HG03520 (cell line): Measurements from ENCODE around the gene NR2F1-AS1.

Experiments
- ATAC-seq: cut with Tn5 transposase; IDR thresholded peaks from one replicate; pipeline ENCODE4 v1.9.1; 2021; ENCODE audit warnings: mild to moderate bottlenecking, moderate library complexity; ENCODE audit not compliant: unreplicated experiment

The NR2F1-AS1 gene

DNA sequence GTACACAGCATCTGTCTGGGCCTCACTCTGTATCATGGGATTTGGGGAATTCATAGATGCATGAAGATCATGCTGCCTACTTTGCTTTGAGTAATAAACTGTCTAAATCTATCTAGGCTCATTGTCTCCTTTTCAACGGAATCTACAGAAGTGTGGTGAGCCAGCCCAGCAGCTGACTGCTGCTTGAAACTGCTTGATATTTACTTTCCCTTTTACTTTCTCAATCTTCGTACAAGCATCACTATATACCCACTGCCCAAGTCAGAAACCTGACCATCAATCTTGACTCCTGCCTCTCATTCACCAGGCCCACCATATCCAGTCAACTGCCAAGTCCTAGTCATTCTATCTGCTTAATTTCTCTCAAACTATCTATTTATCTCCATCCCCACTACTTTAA, 142.9 kb downstream of the NR2F1-AS1 start:
- no peak for ATAC-seq

DNA sequence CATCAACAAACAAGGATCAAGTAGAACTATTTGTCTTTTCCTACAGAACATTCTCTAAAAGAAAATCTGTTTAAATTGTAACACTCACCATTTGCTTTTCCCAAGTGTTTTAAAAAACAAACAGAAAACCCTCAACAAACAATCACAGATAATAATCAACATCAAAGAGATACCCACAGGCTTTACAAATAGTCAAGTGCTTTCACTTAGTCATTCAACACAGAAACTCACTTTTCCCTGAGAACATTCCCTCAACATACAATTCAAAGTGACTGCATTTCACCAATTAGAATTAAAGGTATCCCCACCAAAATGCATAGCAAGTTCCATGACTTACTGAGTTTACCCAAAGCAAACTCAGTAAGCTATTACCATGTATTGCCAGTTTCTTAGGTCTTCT, 144.9 kb downstream of the NR2F1-AS1 start:
- no peak for ATAC-seq

DNA sequence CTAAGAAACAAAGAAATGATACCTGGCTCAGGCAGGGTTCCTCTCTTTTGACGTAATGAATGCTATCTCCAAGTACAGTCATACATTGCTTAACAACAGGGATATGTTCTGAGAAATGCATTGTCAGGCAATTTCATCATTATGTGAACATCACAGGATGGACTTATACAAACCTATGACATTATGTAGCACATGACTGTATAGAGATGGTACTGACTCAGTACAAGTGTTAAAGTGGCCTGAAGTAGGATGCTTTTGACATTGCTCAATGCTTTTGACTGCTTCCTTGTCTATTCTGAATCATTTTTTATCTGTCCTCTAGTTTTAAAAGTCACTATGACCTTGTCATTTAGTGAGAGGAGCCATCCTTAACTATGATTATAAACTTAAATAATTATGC, 147.6 kb downstream of the NR2F1-AS1 start:
- no peak for ATAC-seq

DNA sequence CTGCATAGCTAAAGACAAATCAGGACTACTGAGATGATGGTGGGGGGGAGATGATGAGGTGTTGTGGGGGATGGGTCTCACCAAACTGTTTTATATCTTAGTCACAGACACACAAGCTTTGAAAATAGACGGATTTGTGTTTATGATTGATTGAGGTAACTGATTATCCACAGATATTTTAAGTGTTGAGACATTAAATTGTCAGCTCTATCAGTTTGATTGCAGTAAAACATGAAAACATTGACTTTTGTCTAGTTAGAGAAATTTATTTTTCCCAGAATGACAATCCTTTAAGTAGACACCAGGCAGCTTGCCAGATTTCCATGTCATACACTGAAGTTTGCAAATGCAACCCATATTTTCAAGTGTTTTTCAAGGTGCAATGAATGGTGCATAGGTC, 149.8 kb downstream of the NR2F1-AS1 start:
- ATAC-seq, result no peak

DNA sequence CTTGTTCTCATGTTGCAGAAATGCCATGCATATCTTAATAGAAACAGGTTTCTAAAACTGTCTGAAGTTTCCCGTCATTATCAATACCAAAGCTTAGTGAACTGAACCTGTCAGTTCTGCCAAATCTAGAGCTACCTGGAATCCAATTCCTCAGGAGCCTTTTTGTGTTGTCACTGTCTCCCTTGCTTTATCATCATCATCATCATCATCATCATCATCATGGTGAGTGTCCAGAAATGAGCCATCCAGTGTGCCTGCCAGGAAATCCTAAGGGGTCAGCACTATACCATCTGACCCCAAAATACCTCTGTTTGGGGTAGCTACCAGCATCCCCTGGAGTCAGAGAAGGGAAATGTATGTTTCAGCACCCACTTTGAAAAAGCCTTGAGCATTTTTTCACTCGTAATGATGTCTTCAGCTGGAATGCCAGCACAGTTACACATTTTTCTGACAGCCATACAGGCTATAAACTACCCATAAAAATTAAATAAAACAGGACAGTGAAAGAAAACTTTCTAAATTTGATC, 150.3 kb downstream of the NR2F1-AS1 start:
- ATAC-seq, result no peak

DNA sequence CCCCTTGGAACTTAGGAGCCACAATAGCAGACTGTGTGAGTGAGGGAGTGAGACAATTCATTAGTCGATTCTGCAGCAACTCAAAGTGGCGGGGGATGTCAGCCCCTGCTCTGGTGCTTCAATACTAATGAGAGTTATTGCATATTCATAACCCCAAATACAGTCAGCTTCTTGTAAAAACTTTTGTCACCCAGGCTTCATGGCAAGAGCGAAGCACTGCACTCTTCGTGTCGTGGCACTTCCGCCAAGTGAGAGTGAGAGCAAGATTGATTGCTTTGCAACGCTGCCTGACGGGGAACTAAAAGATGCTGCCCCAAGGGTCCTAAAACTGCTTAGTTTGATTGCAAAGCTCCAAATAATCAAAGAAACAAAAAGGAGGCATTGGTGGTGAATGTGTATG, 150.9 kb downstream of the NR2F1-AS1 start:
- no peak for ATAC-seq

DNA sequence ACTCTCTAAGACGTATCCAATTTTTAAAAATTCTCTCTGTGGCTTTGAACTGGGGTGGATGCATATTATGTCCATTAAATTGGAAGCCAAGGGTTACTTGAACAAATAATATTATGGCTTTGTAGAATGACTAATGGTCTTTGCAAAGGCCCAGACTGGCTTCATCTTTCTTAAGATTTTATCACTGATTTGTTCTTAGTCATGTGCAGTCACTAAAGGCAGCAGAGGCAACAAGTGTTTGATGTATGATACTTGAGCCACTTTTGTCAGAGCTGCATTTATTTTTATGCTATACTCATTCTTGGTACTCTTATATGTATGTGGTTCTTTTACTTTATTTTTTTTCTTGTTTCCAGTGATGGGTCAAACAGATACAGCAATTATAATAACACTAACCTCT, 152.2 kb downstream of the NR2F1-AS1 start:
- ATAC-seq, result no peak

DNA sequence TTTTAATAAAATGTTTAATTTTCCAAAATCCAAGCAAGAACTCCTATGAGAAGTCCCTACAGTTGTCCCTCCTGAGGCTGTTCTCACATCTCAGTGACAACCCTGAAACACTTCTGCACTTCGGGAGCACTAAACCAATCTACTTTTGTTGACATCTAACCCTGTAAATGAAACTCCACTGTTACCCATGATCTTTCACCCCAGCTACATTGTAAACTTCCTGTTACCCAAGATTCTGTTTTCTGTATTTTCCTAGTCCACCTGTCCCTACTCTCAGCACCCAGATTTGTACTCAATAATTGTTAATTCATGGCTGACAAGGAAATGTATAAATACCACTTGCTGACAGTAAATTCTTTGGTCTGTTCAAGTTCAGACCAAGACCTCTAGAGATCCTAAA, 153.7 kb downstream of the NR2F1-AS1 start:
- no peak for ATAC-seq

DNA sequence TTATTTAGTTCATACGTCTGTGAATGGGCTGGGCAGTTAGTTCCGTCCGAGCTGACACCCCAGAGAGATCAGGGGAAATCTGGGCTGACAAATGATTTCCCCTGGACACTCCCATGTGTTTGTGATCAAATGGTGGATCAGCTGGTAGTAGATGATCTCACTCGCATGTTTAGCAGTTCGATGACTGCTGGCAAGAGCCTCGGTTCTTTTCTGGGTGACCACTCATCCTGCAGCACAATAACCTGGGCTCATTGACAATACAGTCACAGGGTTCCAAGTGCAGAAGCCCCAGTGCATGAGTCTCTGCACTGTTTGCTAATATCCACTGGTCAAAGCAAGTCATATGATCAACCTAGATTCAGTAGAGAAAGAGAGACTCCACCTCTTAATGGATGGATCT, 155.9 kb downstream of the NR2F1-AS1 start:
- ATAC-seq, result no peak

DNA sequence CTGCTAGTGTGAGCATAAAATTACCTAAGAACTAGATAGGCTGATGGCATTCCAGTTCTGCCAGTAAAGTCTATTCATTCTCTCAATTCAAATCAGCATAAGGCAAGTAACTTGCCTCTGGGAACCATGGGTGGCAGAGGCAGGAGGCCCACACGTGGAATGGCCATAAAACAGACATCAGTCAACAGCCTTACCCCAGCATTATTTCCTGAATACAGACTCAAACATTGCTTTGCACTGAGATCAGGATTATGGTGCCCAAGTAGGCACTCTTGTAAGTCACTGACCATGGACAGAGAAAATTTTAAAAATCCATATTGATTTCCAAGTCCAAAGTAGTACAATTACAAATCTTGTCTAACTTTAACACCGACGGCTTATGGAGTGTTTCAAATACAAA, 157.7 kb downstream of the NR2F1-AS1 start:
- ATAC-seq, result no peak

DNA sequence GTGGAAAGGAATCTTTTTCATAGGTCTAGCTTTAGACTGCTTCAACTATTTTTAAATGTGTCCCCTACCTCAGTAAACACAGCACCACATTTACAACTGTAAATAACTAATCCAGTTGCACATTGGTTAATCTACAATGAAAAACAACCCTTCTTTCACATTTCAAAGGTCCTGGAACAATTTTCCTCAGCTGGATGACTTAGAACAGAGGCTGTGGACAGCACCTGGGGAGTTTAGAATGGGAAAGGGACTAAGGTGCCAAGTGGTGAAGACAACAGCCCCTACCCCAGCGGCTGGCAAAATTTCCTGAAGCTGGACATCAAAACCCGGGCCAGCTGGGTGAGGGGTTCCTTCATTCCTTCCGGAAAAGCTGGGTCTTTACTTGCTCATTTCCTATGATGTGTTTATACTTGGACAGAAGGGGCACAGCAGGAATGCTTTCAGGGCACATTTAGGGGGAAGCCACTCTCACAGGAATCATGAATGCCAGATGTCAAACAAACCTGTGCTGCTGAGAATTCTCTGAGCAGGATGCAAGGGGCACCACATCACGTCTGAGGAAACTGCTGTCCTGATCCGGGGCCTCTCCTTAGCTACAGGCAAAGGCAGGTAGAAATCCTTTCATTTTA, 158.3 kb downstream of the NR2F1-AS1 start:
- ATAC-seq, result no peak

DNA sequence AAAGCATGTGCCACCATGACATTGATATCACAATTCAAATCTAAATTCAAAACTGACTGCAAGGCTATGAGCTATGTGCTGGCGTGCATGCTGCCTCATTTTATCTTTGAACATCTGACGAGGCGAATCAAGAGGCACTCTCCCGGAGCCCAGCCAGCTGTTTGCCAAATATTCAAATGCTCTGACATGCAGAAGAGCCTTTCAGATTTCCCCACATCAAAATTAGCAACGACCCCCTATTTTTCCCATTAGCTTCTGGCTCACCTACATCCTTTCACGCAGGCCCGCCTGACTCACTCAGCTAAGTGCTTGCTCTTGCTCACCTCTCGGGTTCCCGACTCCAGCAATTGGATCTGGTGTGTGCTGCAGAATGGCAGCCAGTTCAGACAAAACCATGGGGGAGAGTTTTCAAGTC, 159.0 kb downstream of the NR2F1-AS1 start:
- no peak for ATAC-seq

DNA sequence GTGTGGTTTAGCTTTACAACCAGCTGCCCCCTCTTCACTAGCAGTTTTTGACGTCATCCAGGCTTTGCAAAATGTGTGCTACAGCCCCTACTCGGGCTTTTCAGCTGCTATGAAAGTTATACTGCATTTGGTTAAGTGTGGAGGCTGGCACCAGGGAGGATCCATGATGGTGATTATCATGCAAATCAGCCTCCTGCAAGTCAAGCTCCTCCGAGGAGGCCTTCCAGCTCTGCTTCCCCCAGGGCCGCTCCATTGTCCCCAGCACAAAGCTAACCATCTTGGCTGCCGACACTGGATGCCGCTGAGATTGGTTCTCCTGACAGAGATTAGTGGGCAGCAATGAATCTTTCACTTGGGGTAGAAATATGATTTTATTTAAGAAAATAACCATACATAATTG, 159.6 kb downstream of the NR2F1-AS1 start:
- ATAC-seq, result no peak

DNA sequence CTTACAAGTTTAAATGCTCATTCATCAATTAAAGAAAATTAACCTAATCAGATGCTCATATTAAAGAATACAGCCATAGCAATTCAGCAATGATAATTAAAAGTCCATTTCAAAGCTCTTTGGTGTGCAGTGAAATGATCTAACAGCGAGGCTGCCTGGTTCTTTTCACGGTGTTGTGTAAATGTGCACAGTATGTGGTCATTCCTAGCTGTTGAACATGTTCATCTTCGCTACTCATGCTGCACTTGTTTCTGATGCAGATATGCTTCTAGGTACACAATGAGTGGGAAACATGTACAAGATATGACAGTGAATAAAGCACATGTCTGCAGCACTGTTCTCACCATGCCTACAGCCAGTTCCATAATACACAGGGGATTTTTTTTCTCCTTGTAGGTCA, 163.5 kb downstream of the NR2F1-AS1 start:
- ATAC-seq, result no peak

DNA sequence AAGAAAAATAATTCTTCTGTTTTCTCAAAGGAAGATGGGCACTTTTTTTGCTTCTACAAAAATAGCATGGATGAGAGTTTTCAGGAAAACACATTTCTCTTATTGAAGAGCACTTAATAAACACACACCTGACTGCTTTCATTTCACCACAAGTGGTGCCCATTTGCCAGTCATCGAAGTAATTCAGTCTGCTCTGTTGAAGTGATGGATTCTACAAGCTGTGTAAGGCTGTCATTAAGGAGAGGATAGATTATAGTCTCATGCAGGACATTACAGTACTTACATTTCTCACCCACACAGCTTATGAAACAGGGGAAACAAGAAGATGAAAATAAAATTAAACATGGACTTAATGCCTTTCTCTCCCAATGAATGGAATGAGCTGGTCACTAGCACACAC, 165.2 kb downstream of the NR2F1-AS1 start:
- ATAC-seq, result no peak

DNA sequence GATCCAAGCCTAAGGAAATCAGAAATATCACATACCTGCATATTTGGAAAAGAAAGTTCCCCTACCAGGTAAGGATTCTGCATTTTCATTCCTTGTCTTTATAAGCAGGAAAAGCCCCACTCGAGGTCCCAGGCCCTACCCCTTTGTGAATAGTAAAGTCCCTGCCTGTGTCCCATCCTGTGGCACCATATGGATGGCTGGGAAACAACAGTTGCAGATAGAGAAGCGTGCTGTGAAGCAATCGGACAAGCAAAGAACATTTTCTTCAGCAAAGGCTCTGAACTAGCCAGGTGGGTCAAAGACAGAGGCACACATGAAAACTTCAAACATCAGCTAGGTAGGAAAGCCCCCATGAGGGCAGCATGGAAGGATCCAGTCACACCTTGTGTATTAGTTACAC, 169.3 kb downstream of the NR2F1-AS1 start:
- no peak for ATAC-seq

DNA sequence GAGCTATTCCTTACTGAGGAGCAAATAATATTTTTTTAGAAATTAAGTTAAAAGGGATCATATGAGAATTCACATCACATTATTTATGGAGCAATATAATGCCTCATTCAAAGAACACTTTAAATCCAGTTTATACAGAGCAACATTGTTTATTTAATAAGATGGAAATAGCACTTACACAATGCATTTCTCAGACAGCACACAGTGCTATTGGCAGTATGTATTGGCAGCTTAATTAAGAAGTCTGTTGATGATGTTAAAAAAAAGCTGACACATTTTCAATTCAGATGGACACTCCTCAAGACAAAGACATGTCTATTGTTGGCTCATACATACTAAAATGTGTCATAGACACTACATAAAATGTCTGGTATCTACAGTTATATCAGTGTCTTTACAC, 171.3 kb downstream of the NR2F1-AS1 start:
- no peak for ATAC-seq

DNA sequence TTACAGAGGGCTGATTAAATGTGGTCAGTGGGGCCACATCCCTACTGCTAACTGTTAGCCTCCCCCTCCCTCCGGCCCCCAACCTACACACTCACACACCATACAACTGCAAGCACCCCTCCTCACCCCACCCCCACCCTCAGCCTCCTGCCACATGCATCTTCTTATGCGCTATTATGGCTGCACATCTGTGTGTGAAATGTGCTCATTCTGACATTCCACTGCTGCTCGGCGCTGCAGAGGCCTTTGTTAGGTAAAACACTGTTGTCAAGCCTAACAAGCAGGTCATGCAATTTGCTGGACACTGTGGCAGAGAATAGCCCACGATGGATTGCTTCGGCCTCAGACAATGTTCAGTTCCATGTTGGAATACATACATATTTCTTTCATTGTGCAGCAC, 173.6 kb downstream of the NR2F1-AS1 start:
- no peak for ATAC-seq

DNA sequence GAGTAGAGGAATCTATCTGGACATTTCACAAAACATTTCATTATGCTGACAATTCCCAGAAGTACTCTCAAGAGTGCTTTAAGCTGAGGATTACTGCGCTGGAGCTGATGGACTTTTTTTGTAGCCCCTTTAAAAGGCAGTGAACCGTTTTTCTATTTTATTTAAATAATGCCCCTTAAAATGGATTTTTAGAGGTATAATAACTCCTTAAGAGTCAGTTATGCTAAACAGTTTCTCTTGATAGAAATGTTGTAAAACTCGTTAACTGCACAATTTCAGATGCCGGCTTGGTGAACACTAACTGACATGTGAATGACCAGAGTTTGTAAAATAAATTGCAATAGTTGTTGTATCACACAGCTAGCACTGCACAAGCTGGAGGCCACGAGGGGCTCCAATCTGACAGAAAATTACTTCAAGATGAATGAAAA, 174.0 kb downstream of the NR2F1-AS1 start:
- no peak for ATAC-seq

DNA sequence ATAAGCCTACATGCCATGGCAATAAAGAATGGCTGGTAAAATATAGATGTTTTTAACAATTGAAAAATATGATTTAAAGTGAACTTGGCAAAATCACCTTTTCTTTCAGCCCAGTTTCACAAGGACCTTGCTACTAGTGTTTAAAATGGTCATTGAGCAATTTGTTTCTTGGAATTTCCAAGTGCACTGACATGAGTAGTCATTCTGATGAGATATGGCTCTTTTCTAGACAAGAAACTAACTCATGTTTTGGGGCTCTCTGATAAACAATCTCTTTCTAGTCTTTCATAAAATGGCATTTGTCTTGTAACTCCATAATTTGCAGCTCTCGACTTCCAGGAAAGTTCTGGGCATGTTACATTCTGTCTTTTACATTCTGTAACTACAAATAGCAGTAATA, 176.8 kb downstream of the NR2F1-AS1 start:
- no peak for ATAC-seq

DNA sequence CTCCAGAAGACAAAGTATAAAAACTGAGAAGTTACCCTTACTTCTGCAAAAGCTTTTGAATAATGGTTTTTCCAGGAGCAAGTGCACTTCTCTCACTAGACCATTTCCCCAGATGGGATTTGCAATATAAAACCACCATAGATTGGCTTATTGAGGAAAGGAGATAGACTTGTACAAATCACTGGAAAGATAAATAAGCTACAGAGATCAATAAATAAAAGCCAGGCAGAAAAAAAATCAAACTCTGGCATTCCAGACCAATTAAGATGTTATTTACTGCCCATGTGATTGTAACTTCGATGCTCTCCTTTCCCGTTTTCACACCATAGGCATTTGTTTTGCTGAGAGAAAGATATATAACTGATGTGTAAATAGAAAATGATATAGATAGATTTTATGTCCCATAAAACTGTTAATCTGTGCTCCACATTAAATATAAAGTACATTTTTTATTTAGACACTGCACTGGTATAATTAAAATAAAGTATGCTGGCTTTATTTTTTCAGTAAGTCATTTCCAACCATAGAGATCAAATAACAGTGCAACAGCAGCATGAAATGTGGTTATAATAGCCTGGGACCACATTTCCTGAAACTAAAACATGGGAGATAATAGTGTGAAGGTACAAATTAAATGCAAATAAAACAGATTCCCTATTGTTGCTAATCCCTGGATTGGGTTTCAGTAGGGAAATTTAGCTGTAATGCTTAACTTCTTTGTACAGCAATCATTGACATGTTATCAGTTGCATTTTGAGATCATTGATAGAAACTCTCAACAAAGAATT, 177.7 kb downstream of the NR2F1-AS1 start:
- no peak for ATAC-seq

DNA sequence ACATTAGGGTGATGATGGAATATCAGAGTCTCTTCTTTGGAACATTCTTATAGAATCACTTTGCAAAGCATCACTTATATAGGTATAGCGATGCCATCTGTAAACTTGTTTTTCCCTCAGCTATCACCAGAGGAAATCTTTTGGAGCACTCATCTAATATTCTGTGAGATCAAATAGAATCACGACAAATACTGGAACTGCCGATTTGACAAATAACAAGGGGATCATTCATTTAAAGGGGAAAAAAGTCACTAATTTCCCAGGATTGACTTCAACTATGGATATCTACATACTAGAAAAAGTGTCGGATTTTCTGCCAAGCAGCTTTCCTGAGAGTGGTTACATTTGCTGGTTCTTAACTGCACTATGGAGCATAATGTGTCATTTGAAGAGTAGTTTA, 178.6 kb downstream of the NR2F1-AS1 start:
- ATAC-seq, result no peak
